Colon (tissue), 2 donors: ENCODE results near the gene TMEM170A.

Experiments
- FAIRE-seq: peaks from 2 replicates; lab custom pipeline; 2012; peaks lifted over from hg19 to GRCh38; lab: Jason Lieb, UNC
- donor health status: control.
- donor health status: control.

The TMEM170A gene

DNA sequence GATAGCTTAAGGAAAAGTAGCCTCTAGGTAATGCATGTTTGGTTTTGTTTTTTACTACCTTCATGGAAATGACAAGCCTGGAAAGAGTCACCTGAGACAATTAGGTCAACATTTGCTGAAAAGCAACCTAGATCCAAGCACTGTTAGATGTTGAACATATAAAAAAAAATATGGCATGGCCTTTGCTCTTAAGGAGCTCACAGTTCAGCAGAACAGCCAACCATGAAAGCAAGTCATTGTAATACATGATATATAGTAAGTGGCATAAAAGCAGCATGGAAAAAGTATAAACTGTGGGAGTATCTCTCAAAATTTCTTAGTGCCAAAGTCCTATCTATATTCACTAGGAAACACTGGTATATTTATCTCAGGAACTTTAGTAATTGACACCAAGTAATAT, 62.8 kb downstream of the TMEM170A start:
- no peak for FAIRE-seq

DNA sequence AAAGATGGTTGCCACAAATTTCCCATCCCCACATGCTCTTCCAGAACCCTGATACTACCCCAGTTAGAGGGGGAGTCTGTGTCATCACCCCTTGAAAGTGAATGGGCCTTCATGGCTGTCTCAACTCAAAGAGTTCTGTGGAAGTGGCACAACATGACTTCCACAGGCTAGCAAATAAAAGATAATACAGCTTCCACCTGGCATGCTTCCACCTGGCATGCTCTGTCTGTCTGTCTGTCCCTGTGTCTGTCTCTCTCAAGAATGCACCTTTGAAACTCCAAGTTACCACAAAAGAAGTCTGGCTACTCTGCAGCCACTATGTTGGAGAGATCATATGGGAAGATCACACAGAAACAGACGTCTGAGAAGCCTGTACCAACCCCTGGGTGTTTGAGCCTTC, 66.2 kb downstream of the TMEM170A start:
- no peak for FAIRE-seq

DNA sequence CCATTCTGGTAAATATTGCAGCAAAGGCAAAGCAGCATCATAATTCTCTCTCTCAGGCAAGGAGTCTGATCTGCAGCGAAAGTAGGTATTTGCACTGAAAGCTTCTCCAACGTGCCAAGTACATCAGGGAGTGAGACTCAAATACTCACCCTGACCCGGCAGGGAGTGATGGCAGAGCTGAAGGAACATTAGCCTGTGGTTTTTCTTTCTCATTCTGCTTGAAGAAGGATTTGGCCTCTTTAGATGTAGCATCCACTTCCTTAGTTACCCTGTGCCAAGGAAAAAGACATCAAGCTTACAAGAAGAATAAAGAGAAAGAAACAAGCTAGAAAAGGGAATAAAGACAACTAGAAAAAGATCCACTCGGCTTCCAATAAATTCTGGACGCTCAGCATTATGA, 69.5 kb downstream of the TMEM170A start:
- FAIRE-seq: no peak
